DND-41 (cell line): ENCODE results near the gene VWA8.

Experiments
- CTCF ChIP-seq: IDR thresholded peaks from 2 replicates; pipeline ENCODE4 v1.5.1; 2012; ENCODE audit warnings: borderline replicate concordance, low read length, moderate library complexity, mild to moderate bottlenecking; ENCODE audit not compliant: poor library complexity, severe bottlenecking; ENCODE audit errors: extremely low read depth
- EZH2 ChIP-seq: IDR thresholded peaks from 3 replicates; pipeline ENCODE4 v1.6.1; 2012; ENCODE audit warnings: borderline replicate concordance, low read depth, mild to moderate bottlenecking, moderate library complexity, low read length, inconsistent platforms; ENCODE audit not compliant: severe bottlenecking

GRCh38 chr13:41557719-41558118 lies 403.2 kb downstream of the VWA8 start:
- TF ChIP-seq CTCF (no peak), EZH2 (no peak)
